T47D (cell line): ENCODE results near the gene FRMPD3.
"Not testable (repeated sequence)": the region's sequence is repeated elsewhere in the genome, so short reads cannot be mapped to it uniquely, and the experiment has no call there.

Experiments used
- DNase-seq, 2 experiments: peaks; one replicate each; pipeline versions ENCODE4 v3.0.0 to v3.0.0-alpha.2; 2011 to 2012; ENCODE audit warnings: low read depth in 1 of 2, low spot score in 1 of 2
- JUND ChIP-seq: IDR thresholded peaks from 2 replicates; pipeline ENCODE4 v1.6.1; 2012; ENCODE audit warnings: low read depth
- in situ Hi-C: cut with HindIII; loops from 2 replicates; pipeline ENCODE4 v1.10.0; 2016; ENCODE audit warnings: low sequenced_read_pairs, low pct_unique_long_range_greater_than_20kb

Gene FRMPD3

DNA sequence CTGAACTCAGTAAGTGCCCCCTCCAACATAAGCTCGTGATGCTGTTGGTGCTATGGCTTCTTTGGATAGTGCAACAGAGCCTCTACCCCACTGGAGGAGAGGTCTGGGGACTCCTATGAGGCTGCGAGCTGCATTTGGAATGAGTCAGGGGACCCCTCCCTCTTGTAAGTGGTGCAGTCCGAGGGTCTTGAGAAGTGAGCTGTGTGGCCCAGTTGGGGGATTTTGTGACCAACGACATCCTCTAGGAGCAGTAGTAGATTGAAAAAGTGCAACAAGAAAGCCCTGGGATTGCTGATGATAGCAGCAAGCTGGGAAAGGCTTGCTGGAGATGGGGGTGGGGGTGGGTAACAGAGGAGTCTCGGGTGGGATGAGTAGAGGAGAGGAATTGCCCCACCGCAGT lies 3.1 kb downstream of the FRMPD3 start:
- no peak for TF ChIP-seq JUND
- in situ Hi-C loops: no loop called here
- DNase-seq: no peak

DNA sequence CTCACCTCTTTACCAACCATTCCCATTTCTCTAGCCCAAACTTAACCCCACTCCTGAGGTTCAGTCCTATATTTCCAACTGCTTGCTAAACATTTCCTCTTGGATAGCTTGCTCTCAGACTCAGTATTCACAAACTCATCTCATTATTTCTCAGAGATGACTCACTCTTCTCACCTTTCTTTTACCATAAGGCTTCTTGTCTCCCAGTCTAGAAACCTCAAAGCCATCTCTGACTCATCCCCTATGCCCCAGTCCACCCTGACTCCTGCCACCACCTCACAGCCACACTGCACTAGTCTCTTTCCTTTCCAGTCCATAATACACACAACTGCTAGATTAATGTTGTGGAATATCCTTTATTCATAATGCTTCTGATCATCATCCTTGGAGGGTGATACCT lies 4.8 kb downstream of the FRMPD3 start:
- in situ Hi-C loops: no loop called here
- DNase-seq: no peak
- no peak for TF ChIP-seq JUND

DNA sequence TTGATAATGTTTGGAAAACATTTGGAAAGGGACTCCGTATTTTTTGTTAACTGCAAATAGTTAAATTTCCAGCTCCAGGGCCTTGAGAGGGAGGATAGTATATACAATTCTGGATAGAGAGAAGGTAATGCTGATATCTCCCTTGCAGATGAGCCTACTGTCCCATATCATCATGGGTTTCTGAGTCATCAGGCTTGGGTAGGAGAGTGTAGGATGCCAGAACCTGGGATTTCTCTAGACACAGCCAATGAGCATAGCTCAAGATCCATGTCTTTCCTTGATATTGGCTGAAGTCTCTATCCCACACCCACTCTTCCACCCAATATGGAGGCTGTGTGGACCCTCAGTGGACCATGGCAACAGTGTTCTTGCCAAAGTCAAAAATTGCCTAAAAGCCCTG lies 7.8 kb downstream of the FRMPD3 start:
- in situ Hi-C loops: no loop called here
- no peak for DNase-seq
- no peak for TF ChIP-seq JUND

DNA sequence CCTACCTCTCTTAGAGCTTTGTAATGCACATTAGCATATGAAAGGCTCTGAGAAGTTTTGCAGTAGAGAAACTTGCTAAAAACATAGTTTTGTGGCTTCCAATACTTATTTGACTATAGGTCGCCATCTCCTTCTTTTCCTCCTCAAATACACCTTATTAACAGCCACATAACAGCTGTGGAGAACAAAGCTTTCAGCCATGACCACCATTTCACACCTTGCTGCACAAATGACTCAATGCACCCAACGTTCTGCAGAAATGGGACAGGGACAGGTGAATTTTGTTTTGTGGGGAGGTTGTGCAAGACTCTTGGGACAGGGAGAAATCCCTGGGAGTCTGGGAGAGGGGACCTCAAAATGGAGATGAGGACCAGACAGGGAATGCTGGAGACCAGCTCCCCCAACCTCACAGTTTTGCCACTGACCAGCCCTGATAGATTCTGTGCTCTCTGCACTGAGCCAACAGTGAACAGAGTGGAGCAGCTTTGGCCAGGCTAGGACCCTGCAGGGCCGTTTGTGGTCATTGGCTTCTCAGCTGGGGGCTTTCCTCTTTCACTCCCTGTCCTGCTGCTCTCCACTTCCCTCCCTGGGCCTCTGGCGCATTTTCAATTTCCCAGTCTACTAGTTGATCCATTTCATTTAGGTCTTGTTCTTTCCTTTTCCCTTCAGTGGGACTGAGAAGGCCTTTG lies 16.6 kb downstream of the FRMPD3 start:
- TF ChIP-seq JUND: no peak
- in situ Hi-C loops: no loop called here
- DNase-seq: no peak

DNA sequence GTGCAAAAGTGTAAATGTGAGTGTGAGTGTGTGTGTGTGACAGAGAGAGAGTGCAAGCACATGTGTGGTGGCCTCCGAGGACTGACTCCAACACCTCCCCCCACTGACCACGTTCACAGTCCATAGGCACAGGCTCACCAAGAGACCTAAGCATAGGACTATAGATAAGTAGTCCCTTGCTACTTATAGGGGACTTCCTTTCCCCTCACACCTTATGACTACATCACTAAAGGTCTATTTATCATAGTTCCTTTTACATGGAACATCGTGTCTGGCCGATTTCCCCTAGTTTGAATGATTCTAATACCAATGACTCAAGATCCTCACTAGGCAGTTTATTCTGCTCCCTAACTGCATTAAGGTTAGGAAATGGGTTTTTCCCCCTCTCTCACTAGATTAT lies 17.8 kb downstream of the FRMPD3 start:
- no peak for DNase-seq
- no peak for TF ChIP-seq JUND
- in situ Hi-C loops: no loop called here

DNA sequence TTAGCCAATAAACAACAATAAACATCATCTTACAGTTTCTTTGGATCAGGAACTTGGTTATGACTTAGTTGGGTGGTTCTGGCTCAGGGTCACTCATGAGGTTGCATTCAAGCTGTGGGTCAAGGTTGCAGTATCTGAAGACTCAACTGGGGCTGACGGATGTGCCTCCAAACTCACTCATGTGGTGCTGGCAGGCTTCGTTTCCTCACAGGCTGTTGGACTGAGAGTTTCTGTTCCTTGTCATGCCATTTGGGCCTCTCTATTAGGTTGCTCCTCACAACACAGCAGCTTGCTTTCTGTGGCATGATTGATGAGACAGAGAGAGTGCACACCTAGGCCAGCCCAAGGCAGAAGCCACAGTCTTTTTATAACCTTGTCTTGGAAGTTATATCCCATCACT lies 20.7 kb downstream of the FRMPD3 start:
- no peak for DNase-seq
- in situ Hi-C loops: no loop called here
- no peak for TF ChIP-seq JUND

DNA sequence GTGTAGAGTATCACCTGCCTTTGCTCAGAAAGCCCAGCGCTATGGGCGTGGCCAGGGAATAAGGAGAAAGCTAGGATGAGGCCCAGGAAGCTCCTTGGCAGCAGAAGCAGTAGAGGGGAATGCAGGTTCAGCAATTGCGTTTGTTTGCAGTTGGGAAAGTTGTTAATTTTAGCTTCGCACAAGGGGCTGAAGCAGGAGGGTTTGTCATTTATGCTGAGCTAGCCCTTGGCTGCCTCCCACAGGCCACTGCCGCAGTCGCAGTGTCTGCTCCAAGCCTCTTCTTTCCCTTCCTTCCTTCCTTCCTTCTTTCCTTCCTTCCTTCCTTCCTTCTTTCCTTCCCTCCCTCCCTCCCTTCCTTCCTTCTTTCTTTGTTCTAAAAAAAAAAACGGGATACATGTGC lies 21.5 kb downstream of the FRMPD3 start:
- in situ Hi-C loops: no loop called here
- no peak for TF ChIP-seq JUND
- no peak for DNase-seq

DNA sequence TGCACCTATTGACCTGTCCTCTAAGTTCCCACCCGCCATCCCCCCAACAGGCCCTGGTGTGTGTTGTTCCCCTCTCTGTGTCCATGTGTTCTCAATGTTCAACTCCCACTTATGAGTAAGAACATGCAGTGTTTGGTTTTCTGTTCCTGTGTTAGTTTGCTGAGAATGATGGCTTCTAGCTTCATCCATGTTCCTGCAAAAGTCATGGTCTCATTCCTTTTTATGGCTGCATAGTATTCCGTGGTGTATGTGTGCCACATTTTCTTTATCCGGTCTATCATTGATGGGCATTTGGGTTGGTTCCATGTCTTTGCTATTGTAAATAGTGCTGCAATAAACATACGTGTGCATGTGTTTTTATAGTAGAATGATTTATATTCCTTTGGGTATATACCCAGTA lies 22.0 kb downstream of the FRMPD3 start:
- in situ Hi-C loops, DNase-seq: not testable (repeated sequence)

DNA sequence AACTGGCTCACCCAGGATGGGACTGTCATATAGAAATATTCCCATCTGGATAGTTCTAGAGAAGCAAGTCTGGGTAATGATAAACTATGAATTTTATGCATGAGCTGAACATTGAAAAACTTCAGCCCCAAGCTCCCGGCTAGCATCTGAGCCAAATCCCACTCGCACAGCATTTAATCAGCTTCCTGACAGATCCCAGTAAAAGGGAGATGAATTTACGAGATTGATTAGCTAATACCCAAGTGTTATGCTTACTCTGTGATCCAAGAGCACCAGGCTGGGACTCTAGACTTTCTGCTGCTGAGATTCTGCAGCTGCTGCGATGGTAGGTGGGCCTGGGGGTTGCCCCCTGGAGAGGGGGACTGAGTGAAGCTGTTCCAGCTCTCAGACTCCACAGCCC lies 28.0 kb downstream of the FRMPD3 start:
- no peak for DNase-seq
- TF ChIP-seq JUND: no peak
- in situ Hi-C loops: no loop called here

DNA sequence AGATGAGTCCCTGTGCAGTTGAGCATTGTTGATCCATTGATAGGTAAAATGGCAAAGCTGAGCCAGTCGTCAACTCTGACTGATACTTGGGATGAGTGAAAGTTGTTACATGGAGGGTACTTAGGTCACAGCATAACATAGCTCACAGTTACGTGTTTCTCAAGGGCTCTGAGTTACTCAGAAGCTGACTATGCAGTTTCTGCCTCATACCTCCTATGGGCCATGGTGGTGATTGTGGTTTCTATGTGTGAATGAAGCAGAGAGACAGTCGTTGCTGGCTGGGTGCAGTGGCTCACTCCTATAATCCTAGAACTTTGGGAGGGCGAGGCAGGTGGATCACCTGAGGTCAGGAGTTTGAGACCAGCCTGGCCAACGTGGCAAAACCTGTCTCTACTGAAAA lies 30.8 kb downstream of the FRMPD3 start:
- in situ Hi-C loops: no loop called here
- no peak for TF ChIP-seq JUND
- no peak for DNase-seq

DNA sequence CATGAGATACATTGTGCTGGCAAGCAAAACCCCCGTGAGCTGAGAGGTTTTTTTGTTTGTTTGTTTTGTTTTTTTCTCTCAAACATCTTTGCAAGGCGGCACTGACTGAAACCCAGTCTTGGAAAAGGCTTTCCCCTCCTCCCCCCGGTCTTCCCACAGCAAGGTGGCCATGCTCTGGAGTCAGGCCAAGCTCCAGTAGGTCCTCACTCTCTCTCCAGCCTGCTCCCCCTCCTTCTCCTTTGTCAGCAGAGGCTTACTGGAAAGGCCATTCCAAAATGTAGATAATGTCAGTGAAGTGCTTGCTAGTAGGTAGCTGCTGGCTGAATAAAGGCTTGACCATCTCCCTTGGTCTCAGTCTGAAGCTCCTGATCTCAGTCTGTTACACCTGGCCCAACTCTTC lies 32.6 kb downstream of the FRMPD3 start:
- no peak for TF ChIP-seq JUND
- in situ Hi-C loops: no loop called here
- DNase-seq: no peak

DNA sequence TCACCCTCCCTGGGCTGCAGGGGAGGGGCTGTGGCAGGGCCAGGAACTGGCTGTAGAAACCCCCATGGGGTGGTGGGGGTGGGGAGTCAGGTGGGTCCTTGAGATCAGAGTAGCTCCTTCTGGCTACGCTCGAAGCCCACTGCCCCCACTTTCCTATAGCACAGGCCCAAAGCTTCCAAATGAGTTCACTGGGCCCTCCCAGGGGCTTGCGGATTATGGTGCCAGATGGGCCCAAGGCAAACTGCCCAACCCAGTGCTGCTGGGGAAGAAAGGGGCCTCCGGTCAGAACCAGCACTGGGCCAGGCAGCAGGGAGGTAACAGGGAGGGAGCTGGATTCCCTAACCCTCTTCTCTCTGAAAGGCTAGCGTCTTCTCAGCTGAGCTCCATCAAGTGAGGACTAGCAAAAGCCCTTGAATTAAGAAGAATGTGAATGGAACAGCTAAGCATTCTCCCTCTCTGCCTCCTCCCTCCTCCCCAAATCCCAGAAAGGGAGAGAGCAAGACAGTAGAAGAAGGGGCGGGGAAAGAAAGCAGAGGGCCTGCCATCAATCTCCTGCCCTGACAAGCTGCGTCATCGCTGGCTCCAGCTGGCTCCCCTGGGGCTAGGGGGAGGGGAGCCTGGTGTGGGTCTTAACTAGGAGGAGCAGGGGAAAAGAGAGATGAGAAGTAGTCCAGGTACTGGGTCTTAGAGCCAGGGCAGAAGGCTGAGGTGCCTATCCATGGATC lies 34.7 kb downstream of the FRMPD3 start:
- no peak for TF ChIP-seq JUND
- no peak for DNase-seq
- in situ Hi-C loops: no loop called here

DNA sequence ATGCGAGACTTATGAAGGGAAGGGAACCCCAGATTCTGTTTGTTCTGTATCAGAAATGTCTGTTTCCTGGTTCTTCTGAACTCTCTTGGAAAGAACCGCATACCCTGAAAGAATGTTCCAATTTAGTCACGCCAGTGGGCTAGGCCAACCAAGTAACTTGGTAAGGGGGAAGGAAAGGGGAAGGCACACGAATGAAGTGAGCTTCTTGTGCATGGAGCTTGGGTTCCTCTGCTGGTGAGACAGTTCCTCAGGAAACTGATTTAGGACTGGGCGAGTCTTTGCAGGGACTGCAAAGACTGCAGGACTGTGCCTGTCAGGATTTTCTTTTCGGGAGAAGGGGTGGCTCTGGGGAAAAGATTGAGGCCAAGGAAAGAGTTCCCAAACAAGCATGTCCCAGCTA lies 35.6 kb downstream of the FRMPD3 start:
- TF ChIP-seq JUND: no peak
- in situ Hi-C loops: no loop called here

DNA sequence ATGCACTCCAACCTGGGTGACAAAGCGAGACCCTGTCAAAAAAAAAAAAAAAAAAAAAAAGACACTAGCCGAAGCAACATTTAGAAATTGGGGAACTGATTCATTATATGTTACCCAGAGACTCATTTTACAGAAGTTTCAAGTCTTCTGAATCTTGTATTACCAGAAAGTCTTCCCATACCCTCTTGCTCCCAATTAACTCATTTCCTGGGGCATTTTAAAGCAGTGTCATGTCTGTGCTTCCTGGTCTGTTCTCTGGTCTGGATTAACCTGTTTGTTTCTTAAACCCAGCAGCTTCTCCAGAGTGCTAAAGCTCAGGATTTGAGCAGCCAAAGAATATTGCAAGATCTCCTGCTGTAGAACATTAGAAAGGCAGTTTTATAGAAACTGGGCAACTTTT lies 43.7 kb downstream of the FRMPD3 start:
- peak; percentile 20 to 79 for DNase-seq
- no peak for TF ChIP-seq JUND
- in situ Hi-C loops: no loop called here

More for the DNA sequence above, 35.6 kb downstream of the FRMPD3 start:
- peak in 1 of 2 experiments; percentile 8 for DNase-seq
